NT2/D1 (cell line): ENCODE measurements around the gene EIF2AK3.
"Not testable (repeated sequence)": the region's sequence is repeated elsewhere in the genome, so short reads cannot be mapped to it uniquely, and the experiment has no call there.

Experiments used
- DNase-seq: peaks from one replicate; pipeline ENCODE4 v3.0.0-alpha.2; 2011; ENCODE audit warnings: low read depth, low spot score
- H3K27me3 ChIP-seq: 2 replicates; pipeline ENCODE4 v1.6.0; 2011; ENCODE audit warnings: mild to moderate bottlenecking; ENCODE audit not compliant: insufficient read length, insufficient read depth
- H3K36me3 ChIP-seq: 2 replicates; pipeline ENCODE4 v1.6.1; 2011; ENCODE audit warnings: mild to moderate bottlenecking, low read length, mixed read lengths; ENCODE audit not compliant: insufficient read depth, insufficient read length
- H3K4me1 ChIP-seq: 2 replicates; pipeline ENCODE4 v1.5.1; 2011; ENCODE audit not compliant: insufficient read depth, insufficient read length
- H3K4me3 ChIP-seq: 2 replicates; pipeline ENCODE4 v1.5.1; 2011; ENCODE audit warnings: low read depth; ENCODE audit not compliant: insufficient read length
- H3K9ac ChIP-seq: 2 replicates; pipeline ENCODE4 v1.6.0; 2011; ENCODE audit warnings: low read depth; ENCODE audit not compliant: insufficient read length
- H3K9me3 ChIP-seq: 2 replicates; pipeline ENCODE4 v1.5.1; 2011; ENCODE audit warnings: mild to moderate bottlenecking, low read length; ENCODE audit not compliant: insufficient read depth
- SUZ12 ChIP-seq: IDR thresholded peaks from 2 replicates; pipeline ENCODE4 v1.6.1; 2011; ENCODE audit not compliant: insufficient read length, insufficient read depth; ENCODE audit errors: extremely low read depth
- YY1 ChIP-seq: IDR thresholded peaks from 2 replicates; pipeline ENCODE4 v1.6.1; 2011; ENCODE audit not compliant: insufficient read length, insufficient read depth
- ZNF274 ChIP-seq: IDR thresholded peaks from 2 replicates; pipeline ENCODE4 v1.6.1; 2011; ENCODE audit warnings: mild to moderate bottlenecking, low read depth, low read length

EIF2AK3 gene

GRCh38 chr2:88660622-88661021, 33.4 kb upstream of the EIF2AK3 start:
- Histone ChIP-seq H3K4me1 (peaks cover 3% of the 10 kb centered on the region), H3K36me3 (no peaks in the 10 kb centered on the region), H3K9ac (no peak overlapping the region), H3K27me3 (no peaks in the 10 kb centered on the region), H3K9me3 (no peaks in the 10 kb centered on the region), H3K4me3 (no peak overlapping the region)
- no peak for TF ChIP-seq SUZ12
- no peak for TF ChIP-seq ZNF274
- DNase-seq, result no peak

- Histone ChIP-seq H3K4me1 (peaks cover 3% of the 10 kb centered on the region), H3K4me3 (no peak overlapping the region), H3K27me3 (no peaks in the 10 kb centered on the region), H3K9me3 (no peaks in the 10 kb centered on the region), H3K9ac (no peak overlapping the region), H3K36me3 (no peaks in the 10 kb centered on the region)
- no peak for DNase-seq
- TF ChIP-seq YY1 (no peak), ZNF274 (no peak), SUZ12 (no peak)
Measured at GRCh38 chr2:88659538-88659915, 32.3 kb upstream of the EIF2AK3 start.

- H3K9ac ChIP-seq, result no peak overlapping the region
- H3K4me1 ChIP-seq, result peaks cover 3% of the 10 kb centered on the region
- H3K9me3 ChIP-seq, result no peaks in the 10 kb centered on the region
- H3K27me3 ChIP-seq, result no peaks in the 10 kb centered on the region
- H3K36me3 ChIP-seq, result no peaks in the 10 kb centered on the region
- DNase-seq, result no peak
- H3K4me3 ChIP-seq, result no peak overlapping the region
- TF ChIP-seq SUZ12 (no peak), ZNF274 (no peak), YY1 (no peak)
Measured at GRCh38 chr2:88658881-88659537, 31.7 kb upstream of the EIF2AK3 start.

- Histone ChIP-seq H3K4me1 (peaks cover 3% of the 10 kb centered on the region), H3K9ac (no peak overlapping the region), H3K4me3 (no peak overlapping the region), H3K36me3 (no peaks in the 10 kb centered on the region), H3K27me3 (no peaks in the 10 kb centered on the region), H3K9me3 (no peaks in the 10 kb centered on the region)
- TF ChIP-seq SUZ12, result no peak
- no peak for TF ChIP-seq YY1
- no peak for TF ChIP-seq ZNF274
- no peak for DNase-seq
Measured at GRCh38 chr2:88658326-88658725, 31.1 kb upstream of the EIF2AK3 start.

GRCh38 chr2:88657131-88657530, 29.9 kb upstream of the EIF2AK3 start:
- peaks cover 3% of the 10 kb centered on the region for H3K4me1 ChIP-seq
- H3K4me3 ChIP-seq, result no peak overlapping the region
- TF ChIP-seq YY1 (no peak), ZNF274 (no peak), SUZ12 (no peak)
- no peak overlapping the region for H3K9ac ChIP-seq
- no peaks in the 10 kb centered on the region for H3K27me3 ChIP-seq
- no peaks in the 10 kb centered on the region for H3K36me3 ChIP-seq
- no peaks in the 10 kb centered on the region for H3K9me3 ChIP-seq
- DNase-seq, result no peak

GRCh38 chr2:88656690-88657089, 29.4 kb upstream of the EIF2AK3 start:
- no peak for TF ChIP-seq YY1
- TF ChIP-seq ZNF274, result no peak
- TF ChIP-seq SUZ12, result no peak
- H3K9ac ChIP-seq, result no peak overlapping the region
- H3K27me3 ChIP-seq, result no peaks in the 10 kb centered on the region
- no peak for DNase-seq
- no peak overlapping the region for H3K4me3 ChIP-seq
- H3K4me1 ChIP-seq, result peaks cover 3% of the 10 kb centered on the region
- no peaks in the 10 kb centered on the region for H3K36me3 ChIP-seq
- H3K9me3 ChIP-seq, result no peaks in the 10 kb centered on the region

GRCh38 chr2:88654714-88655113, 27.4 kb upstream of the EIF2AK3 start:
- no peak for DNase-seq
- Histone ChIP-seq H3K9ac (no peak overlapping the region), H3K36me3 (no peaks in the 10 kb centered on the region)

GRCh38 chr2:88651646-88652045, 24.4 kb upstream of the EIF2AK3 start:
- no peaks in the 10 kb centered on the region for H3K27me3 ChIP-seq
- H3K4me3 ChIP-seq, result no peak overlapping the region
- DNase-seq, result no peak
- no peaks in the 10 kb centered on the region for H3K36me3 ChIP-seq
- H3K9ac ChIP-seq, result no peak overlapping the region
- H3K9me3 ChIP-seq, result no peaks in the 10 kb centered on the region
- TF ChIP-seq SUZ12, result no peak
- no peak for TF ChIP-seq ZNF274
- TF ChIP-seq YY1, result no peak
- no peaks in the 10 kb centered on the region for H3K4me1 ChIP-seq

More at GRCh38 chr2:88654714-88655113, 27.4 kb upstream of the EIF2AK3 start:
- Histone ChIP-seq H3K27me3 (no peaks in the 10 kb centered on the region), H3K4me3 (no peak overlapping the region), H3K4me1 (peaks cover 2% of the 10 kb centered on the region), H3K9me3 (no peaks in the 10 kb centered on the region)
- TF ChIP-seq SUZ12 (no peak), ZNF274 (no peak), YY1 (no peak)

- not testable (repeated sequence) for DNase-seq, H3K4me1 ChIP-seq, H3K36me3 ChIP-seq, H3K27me3 ChIP-seq, H3K9me3 ChIP-seq, H3K9ac ChIP-seq, H3K4me3 ChIP-seq
Measured at GRCh38 chr2:88645291-88645882, 18.1 kb upstream of the EIF2AK3 start.
